Caco-2 (cell line): ENCODE measurements around the gene TMEM125. TPM values are rescaled to one million over a fixed set of nuclear protein-coding genes. Genes with fewer than 3 reads are reported as not detected.

Experiments
- BruUV-seq: library from RNA; stranded (reverse); fragments of 400-500 nt; replicated peaks from 2 replicates; lab custom pipeline; 2021; lab: Mats Ljungman, UMichigan
- CTCF ChIA-PET: fragments of 300-600 bp; sonication (Branson Sonifier 250); formaldehyde crosslinking; loops from one replicate; lab custom pipeline; 2022; ENCODE audit warnings: antibody characterized with exemption; lab: Charles Lee
- POLR2A ChIA-PET: fragments of 300-600 bp; sonication (Branson Sonifier 250); formaldehyde crosslinking; loops from one replicate; lab custom pipeline; 2022; ENCODE audit warnings: antibody characterized with exemption; lab: Charles Lee
- DNase-seq, 2 experiments: peaks; one replicate each; pipeline versions ENCODE4 v3.0.0 to v3.0.0-alpha.2; 2020 to 2022
- H3K27me3 ChIP-seq: replicated peaks from 2 replicates; pipeline ENCODE4 v1.6.0; 2011; ENCODE audit warnings: low read length; ENCODE audit not compliant: control insufficient read depth, insufficient read depth
- H3K36me3 ChIP-seq: 2 replicates; pipeline ENCODE4 v1.5.1; 2011; ENCODE audit warnings: low read length; ENCODE audit not compliant: control insufficient read depth, insufficient read depth
- H3K4me1 ChIP-seq: fragments of 250-450 bp; sonication (Bioruptor Pico); 2 replicates; pipeline ENCODE4 v1.5.1; 2020; ENCODE audit warnings: mild to moderate bottlenecking
- H3K4me3 ChIP-seq: 2 replicates; pipeline ENCODE4 v1.5.1; 2011; ENCODE audit warnings: low read depth, mild to moderate bottlenecking, control low read depth, low read length
- H3K9me3 ChIP-seq: fragments of 250-450 bp; sonication (Bioruptor Pico); 2 replicates; pipeline ENCODE4 v1.5.1; 2020; ENCODE audit warnings: mild to moderate bottlenecking, moderate library complexity
- H3K27ac Mint-ChIP-seq: one replicate; pipeline ENCODE4 v1.8.0; 2022; ENCODE audit warnings: mixed read lengths; ENCODE audit not compliant: unreplicated experiment
- H3K27me3 Mint-ChIP-seq: one replicate; pipeline ENCODE4 v1.8.0; 2022; ENCODE audit warnings: mixed read lengths; ENCODE audit not compliant: insufficient read depth, unreplicated experiment
- H3K36me3 Mint-ChIP-seq: one replicate; pipeline ENCODE4 v1.8.0; 2022; ENCODE audit warnings: mild to moderate bottlenecking, mixed read lengths; ENCODE audit not compliant: insufficient read depth, unreplicated experiment
- H3K4me1 Mint-ChIP-seq: one replicate; pipeline ENCODE4 v1.8.0; 2022; ENCODE audit warnings: low read depth, mixed read lengths; ENCODE audit not compliant: unreplicated experiment
- H3K4me3 Mint-ChIP-seq: one replicate; pipeline ENCODE4 v1.8.0; 2022; ENCODE audit warnings: mild to moderate bottlenecking, moderate library complexity, mixed read lengths; ENCODE audit not compliant: unreplicated experiment
- H3K9me3 Mint-ChIP-seq: one replicate; pipeline ENCODE4 v1.8.0; 2022; ENCODE audit warnings: mixed read lengths; ENCODE audit not compliant: unreplicated experiment
- CTCF ChIP-seq, 2 experiments: fragments of 200-600 bp in 1 of 2; IDR thresholded peaks; 1 replicate in 1 of 2; 2 replicates in 1 of 2; pipeline versions ENCODE4 v1.5.1 to v1.8.0; 2011 to 2022; ENCODE audit warnings: antibody characterized with exemption in 1 of 2, control low read depth in 1 of 2, inconsistent platforms in 1 of 2, low read depth in 1 of 2, low read length in 1 of 2, mild to moderate bottlenecking in 1 of 2, moderate library complexity in 1 of 2; ENCODE audit not compliant: insufficient read depth in 1 of 2, severe bottlenecking in 1 of 2, unreplicated experiment in 1 of 2
- intact Hi-C: fragments of 100-400 bp; cut with micrococcal nuclease; formaldehyde crosslinking; loops from one replicate; pipeline ENCODE4 v1.10.0; 2022; ENCODE audit not compliant: unreplicated experiment
- total RNA-seq: library from RNA; stranded (reverse); gene quantifications from 2 replicates; pipeline ENCODE4 v1.2.3, GENCODE V29; 2022

The TMEM125 gene
- total RNA-seq, 1 experiment from 2014 or later = 25.9 TPM

DNA sequence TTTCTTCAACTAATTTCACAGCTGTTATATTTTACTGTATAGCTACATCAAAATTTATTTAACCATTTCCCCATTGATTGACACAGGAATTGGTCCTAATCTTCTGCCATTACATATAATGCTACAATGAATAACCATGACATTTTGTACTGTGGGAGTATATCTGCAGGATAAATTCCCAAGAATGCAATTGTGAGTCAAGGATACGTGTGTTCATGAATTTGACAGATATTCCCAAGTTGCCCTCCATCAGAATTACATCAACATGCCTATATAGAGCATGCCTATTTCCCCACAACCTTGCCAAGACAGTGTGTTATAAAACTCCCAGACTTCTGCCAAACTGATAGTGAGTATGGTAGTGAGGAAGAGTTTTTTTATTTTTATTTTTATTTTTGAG is 28.3 kb downstream of the TMEM125 start:
- Histone ChIP-seq H3K27me3 (no peaks in the 10 kb centered on the region), H3K9me3 (no peaks in the 10 kb centered on the region), H3K4me1 (no peaks in the 10 kb centered on the region), H3K36me3 (no peaks in the 10 kb centered on the region), H3K4me3 (no peak overlapping the region)
- no peak for TF ChIP-seq CTCF (IDR thresholded peaks at IDR 0.05; ENCODE audit: insufficient read depth in 1 of 2, low read depth in 1 of 2, low read length in 1 of 2, severe bottlenecking in 1 of 2, unreplicated experiment in 1 of 2)
- Mint-ChIP-seq H3K9me3 (no peaks in the 10 kb centered on the region), H3K4me1 (peaks cover 11% of the 10 kb centered on the region), H3K36me3 (no peaks in the 10 kb centered on the region), H3K27ac (no peak overlapping the region), H3K4me3 (no peak overlapping the region), H3K27me3 (no peaks in the 10 kb centered on the region)
- no peak for DNase-seq
- POLR2A ChIA-PET = no interaction called here
- CTCF ChIA-PET = interaction anchor here (0.6 kb wide), 1 partner anchor 355 kb away, joined by 3 read pairs; no protein-coding TSS in a partner anchor
- BruUV-seq = no TSS peak
- intact Hi-C loops = no loop called here

- no peak for DNase-seq
- H3K36me3 Mint-ChIP-seq = no peaks in the 10 kb centered on the region
- intact Hi-C loops = no loop called here
- Histone ChIP-seq H3K9me3 (no peaks in the 10 kb centered on the region), H3K36me3 (no peaks in the 10 kb centered on the region), H3K4me3 (no peak overlapping the region), H3K4me1 (no peaks in the 10 kb centered on the region), H3K27me3 (no peaks in the 10 kb centered on the region)
- H3K4me1 Mint-ChIP-seq = peaks cover 12% of the 10 kb centered on the region
- no peak overlapping the region for H3K27ac Mint-ChIP-seq
- no peaks in the 10 kb centered on the region for H3K27me3 Mint-ChIP-seq
- ChIA-PET CTCF (no interaction called here), POLR2A (no interaction called here)
- BruUV-seq = no TSS peak
- no peak for TF ChIP-seq CTCF (IDR thresholded peaks at IDR 0.05; ENCODE audit: insufficient read depth in 1 of 2, low read depth in 1 of 2, low read length in 1 of 2, severe bottlenecking in 1 of 2, unreplicated experiment in 1 of 2)
- no peak overlapping the region for H3K4me3 Mint-ChIP-seq
- H3K9me3 Mint-ChIP-seq = no peaks in the 10 kb centered on the region
Observed at GRCh38 chr1:43299101-43299500, 29.3 kb downstream of the TMEM125 start.

- H3K4me1 ChIP-seq = no peaks in the 10 kb centered on the region
- no peak for DNase-seq
- Mint-ChIP-seq H3K9me3 (no peaks in the 10 kb centered on the region), H3K4me1 (peaks cover 12% of the 10 kb centered on the region), H3K27ac (no peak within 1 kb of the TSS), H3K27me3 (no peaks in the 10 kb centered on the region), H3K4me3 (no peak within 1 kb of the TSS), H3K36me3 (no peaks in the 10 kb centered on the region)
- H3K4me3 ChIP-seq = no peak within 1 kb of the TSS
- CTCF ChIA-PET = no interaction called here
- no peaks in the 10 kb centered on the region for H3K9me3 ChIP-seq
- H3K36me3 ChIP-seq = no peaks in the 10 kb centered on the region
- no peak for TF ChIP-seq CTCF (IDR thresholded peaks at IDR 0.05; ENCODE audit: insufficient read depth in 1 of 2, low read depth in 1 of 2, low read length in 1 of 2, severe bottlenecking in 1 of 2, unreplicated experiment in 1 of 2)
- no TSS peak for BruUV-seq
- intact Hi-C loops = no loop called here
- POLR2A ChIA-PET = no interaction called here
- no peaks in the 10 kb centered on the region for H3K27me3 ChIP-seq
Observed at GRCh38 chr1:43300378-43301094, 30.8 kb downstream of the TMEM125 start, which contains the start of gene TIE1. TSS of gene TIE1 (plus strand) at chr1:43300982. CDS start at chr1:43301072, 90 bp downstream.
